Spleen (tissue), 7 donors: ENCODE measurements around the gene MAPKBP1.

ENCODE experiments used
- CTCF ChIP-seq, 11 experiments: fragments of 200-600 bp in 7 of 11; fragments of 450-650 bp in 4 of 11; sonication (generic) in 4 of 11; IDR thresholded peaks in 8 of 11; conservative IDR thresholded peaks in 3 of 11; 1 replicate in 7 of 11; 2 replicates in 4 of 11; pipeline versions ENCODE4 v1.4.0 to v1.8.0; 2016 to 2021; ENCODE audit warnings: antibody characterized with exemption in 11 of 11, inconsistent platforms in 4 of 11, mild to moderate bottlenecking in 1 of 11
- POLR2A ChIP-seq, 3 donors: fragments of 450-650 bp; IDR thresholded peaks; one replicate each; pipeline ENCODE4 v1.5.1; 2017; ENCODE audit warnings: antibody characterized with exemption in 3 of 3, mild to moderate bottlenecking in 1 of 3
- donor health status: DM: no; HTN: no; CAD: no; lungs with moderate emphysema.
- donor health status: DM: no; HTN: no; CAD: no.
- donor health status: DM: no; HTN: no; CAD: no.

GRCh38 chr15:41777421-41777973 lies 3.2 kb downstream of the MAPKBP1 start:
- TF ChIP-seq POLR2A (IDR thresholded peaks at IDR 0.05) (no peak), CTCF (IDR thresholded peaks at IDR 0.05 in 8 of 11, conservative IDR thresholded peaks at IDR 0.05 in 3 of 11) (no peak)
